ENCODE results near the gene LNX2.

Gene LNX2

DNA sequence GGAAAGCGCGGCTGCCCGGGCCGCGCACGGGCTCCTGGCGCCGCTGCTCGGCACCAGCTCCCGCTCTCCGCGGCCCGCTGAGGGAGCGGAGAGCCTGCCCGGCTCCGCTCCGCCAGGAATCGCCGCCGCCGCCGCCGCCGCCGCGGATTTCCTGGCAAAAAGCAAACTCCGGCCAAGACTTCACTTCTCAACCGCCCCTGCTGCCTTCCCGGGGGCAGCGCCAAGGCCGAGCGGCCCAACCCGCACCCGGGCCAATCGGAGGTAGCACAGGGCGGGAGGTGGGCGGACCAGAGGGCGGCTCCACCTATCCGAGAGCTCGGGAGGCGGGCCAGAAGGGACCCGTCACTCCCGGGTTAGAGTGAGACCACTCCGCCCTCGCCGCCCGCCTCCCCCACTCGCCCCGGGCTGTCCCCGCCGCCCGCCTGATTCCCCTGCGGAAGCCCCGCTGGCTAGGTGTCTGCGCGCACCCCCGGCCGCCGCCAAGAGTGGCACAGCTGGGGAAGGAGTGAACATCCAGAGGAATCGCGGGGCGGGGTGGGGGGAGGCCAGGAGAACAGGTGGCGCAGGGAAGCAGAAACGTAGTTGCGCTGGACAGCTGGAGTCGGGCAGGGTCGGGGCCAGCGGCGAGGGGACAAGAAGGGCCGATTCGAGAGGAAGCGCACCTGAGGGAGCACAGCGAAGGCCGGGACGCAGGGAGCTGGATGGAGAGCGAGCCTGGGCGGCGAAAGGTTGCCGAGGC is at the start of gene LNX2:
LNX2 (minus strand) TSS at position 153 of the 739 bp plus-strand sequence. CDS start 38,826 bp downstream, outside the sequence.
- no peaks in the 10 kb centered on the region for H3K27me3 ChIP-seq (ENCODE audit: low read depth, low read length)
- H3K27ac ChIP-seq (ENCODE audit: low read length): peak within 1 kb of the TSS; percentile 88
- no peaks in the 10 kb centered on the region for H3K9me3 ChIP-seq (ENCODE audit: control insufficient read depth in 1 of 2, low read length in 2 of 2)
- H3K4me1 ChIP-seq (ENCODE audit: control insufficient read depth in 1 of 2, insufficient read depth in 2 of 2, low read length in 2 of 2): peaks cover 11 to 20% of the 10 kb centered on the region in 2 donors
- peaks cover 0 to 7% of the 10 kb centered on the region in 2 donors for H3K36me3 ChIP-seq (ENCODE audit: control insufficient read depth in 1 of 2, insufficient read depth in 2 of 2, low read length in 2 of 2)
- H3K4me3 ChIP-seq (ENCODE audit: low read depth in 1 of 2, low read length in 2 of 2): peak within 1 kb of the TSS; percentile 86 to 88

DNA sequence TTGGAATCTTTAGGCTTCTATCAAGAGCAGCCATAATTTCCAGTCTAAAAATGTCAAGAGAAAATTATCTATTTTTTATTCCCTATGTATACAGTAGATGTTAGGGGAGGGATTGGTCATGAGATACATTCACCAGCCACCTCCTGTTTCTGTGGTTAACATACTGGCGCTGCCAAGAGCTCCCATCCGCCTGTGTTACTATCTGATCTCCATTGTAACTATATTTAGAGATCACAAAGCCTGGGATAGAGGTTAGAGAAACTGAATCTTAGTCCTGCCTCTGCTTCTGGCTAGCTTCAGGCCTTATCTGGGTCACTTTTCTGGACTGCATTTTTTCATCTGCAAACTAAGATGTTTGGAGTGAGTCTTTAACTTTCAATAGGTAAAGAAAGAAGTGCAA is 47.6 kb upstream of the LNX2 start:
- H3K27ac ChIP-seq (ENCODE audit: low read length): no peak overlapping the region

DNA sequence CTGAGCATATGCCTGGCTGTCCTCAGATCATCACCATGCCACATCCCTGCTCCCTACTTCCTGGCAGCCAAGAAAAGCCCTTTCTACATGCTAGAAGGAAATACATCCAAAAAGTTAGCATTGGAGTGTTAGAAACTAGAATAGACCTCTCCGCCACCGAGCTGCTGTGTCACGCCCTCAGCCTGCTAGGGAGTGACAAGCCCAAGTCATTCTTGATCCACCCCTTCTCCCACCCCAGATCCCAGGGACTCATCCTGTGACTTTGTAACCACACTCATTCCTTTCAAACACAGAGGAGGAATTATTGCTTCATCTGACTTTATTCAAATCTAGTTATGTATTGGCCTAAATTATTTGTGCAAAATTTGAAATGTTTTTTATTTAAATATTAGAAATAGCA is 46.6 kb upstream of the LNX2 start:
- no peak overlapping the region for H3K4me3 ChIP-seq (ENCODE audit: low read depth in 1 of 2, low read length in 2 of 2)
- peaks cover 0 to 6% of the 10 kb centered on the region in 2 donors for H3K36me3 ChIP-seq (ENCODE audit: control insufficient read depth in 1 of 2, insufficient read depth in 2 of 2, low read length in 2 of 2)
- no peaks in the 10 kb centered on the region for H3K27me3 ChIP-seq (ENCODE audit: low read depth, low read length)
- no peaks in the 10 kb centered on the region for H3K4me1 ChIP-seq (ENCODE audit: control insufficient read depth in 1 of 2, insufficient read depth in 2 of 2, low read length in 2 of 2)
- H3K9me3 ChIP-seq (ENCODE audit: control insufficient read depth in 1 of 2, low read length in 2 of 2): no peaks in the 10 kb centered on the region
- H3K27ac ChIP-seq (ENCODE audit: low read length): no peak overlapping the region

More for the DNA sequence above, 47.6 kb upstream of the LNX2 start:
- Histone ChIP-seq H3K36me3 (ENCODE audit: control insufficient read depth in 1 of 2, insufficient read depth in 2 of 2, low read length in 2 of 2) (peaks cover 0 to 6% of the 10 kb centered on the region in 2 donors), H3K4me1 (ENCODE audit: control insufficient read depth in 1 of 2, insufficient read depth in 2 of 2, low read length in 2 of 2) (no peaks in the 10 kb centered on the region), H3K4me3 (ENCODE audit: low read depth in 1 of 2, low read length in 2 of 2) (no peak overlapping the region), H3K9me3 (ENCODE audit: control insufficient read depth in 1 of 2, low read length in 2 of 2) (no peaks in the 10 kb centered on the region), H3K27me3 (ENCODE audit: low read depth, low read length) (no peaks in the 10 kb centered on the region)

DNA sequence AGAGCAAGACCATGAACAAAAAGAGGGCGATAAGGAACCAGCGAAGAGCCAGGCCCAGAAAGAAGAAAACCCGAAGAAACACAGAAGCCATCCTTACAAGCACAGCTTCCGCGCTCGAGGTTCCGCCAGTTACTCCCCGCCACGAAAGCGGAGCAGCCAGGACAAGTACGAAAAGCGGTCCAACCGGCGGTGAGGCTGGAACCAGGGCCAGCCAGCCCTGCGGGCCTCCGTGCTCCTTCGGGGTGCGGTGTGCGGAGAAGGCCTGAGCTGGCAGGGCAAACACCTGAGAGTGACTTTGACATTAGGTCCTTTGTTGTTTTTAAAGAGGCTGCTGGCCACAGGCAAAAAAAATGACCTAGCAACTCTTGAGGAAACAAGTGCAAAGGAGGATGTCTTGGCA is 45.4 kb upstream of the LNX2 start:
- H3K4me1 ChIP-seq (ENCODE audit: control insufficient read depth in 1 of 2, insufficient read depth in 2 of 2, low read length in 2 of 2): no peaks in the 10 kb centered on the region
- H3K4me3 ChIP-seq (ENCODE audit: low read depth in 1 of 2, low read length in 2 of 2): no peak overlapping the region
- H3K27ac ChIP-seq (ENCODE audit: low read length): no peak overlapping the region
- no peaks in the 10 kb centered on the region for H3K9me3 ChIP-seq (ENCODE audit: control insufficient read depth in 1 of 2, low read length in 2 of 2)
- no peaks in the 10 kb centered on the region for H3K27me3 ChIP-seq (ENCODE audit: low read depth, low read length)
- peaks cover 0 to 6% of the 10 kb centered on the region in 2 donors for H3K36me3 ChIP-seq (ENCODE audit: control insufficient read depth in 1 of 2, insufficient read depth in 2 of 2, low read length in 2 of 2)

DNA sequence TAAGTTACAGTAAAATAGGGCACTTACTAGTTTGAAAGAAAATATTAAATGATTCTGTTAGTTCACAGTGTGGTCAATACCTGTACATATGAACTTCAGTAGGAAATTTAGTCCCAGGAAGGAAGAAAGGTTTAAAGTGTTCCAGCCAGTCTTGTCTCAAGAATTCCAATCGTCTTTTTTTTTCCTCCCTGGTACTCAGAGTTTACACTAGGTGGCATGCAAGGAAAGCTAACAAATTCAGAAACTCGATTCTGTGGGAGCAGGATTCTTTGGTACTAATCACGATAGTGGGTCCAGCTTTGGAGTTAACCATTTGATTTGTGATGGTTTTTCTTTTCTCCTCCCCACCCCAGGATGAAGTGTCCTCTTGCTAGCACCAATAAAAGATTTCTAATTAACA is 45.0 kb upstream of the LNX2 start:
- Histone ChIP-seq H3K27me3 (ENCODE audit: low read depth, low read length) (no peaks in the 10 kb centered on the region), H3K4me1 (ENCODE audit: control insufficient read depth in 1 of 2, insufficient read depth in 2 of 2, low read length in 2 of 2) (no peaks in the 10 kb centered on the region), H3K27ac (ENCODE audit: low read length) (no peak overlapping the region), H3K36me3 (ENCODE audit: control insufficient read depth in 1 of 2, insufficient read depth in 2 of 2, low read length in 2 of 2) (peaks cover 0 to 6% of the 10 kb centered on the region in 2 donors), H3K9me3 (ENCODE audit: control insufficient read depth in 1 of 2, low read length in 2 of 2) (no peaks in the 10 kb centered on the region), H3K4me3 (ENCODE audit: low read depth in 1 of 2, low read length in 2 of 2) (no peak overlapping the region)

DNA sequence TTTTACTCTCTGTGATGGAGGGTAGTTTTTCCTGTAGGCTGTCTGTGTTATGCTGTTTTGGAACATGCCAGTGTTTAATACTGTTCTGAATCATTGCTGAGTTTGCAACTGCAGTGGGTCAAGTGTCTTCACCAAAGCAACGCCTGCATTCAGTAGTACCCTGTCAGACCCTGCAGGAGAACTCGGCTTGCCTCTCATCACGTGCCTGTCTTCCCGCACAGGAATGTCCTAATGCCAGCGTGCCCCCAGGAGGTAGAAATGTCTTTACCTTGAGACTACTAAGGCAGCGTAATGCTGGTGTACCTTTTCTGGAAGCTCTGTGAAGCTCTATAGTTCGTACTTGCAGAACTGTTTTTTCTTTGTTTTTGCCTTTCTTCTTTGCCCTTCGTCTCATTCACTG is 43.6 kb upstream of the LNX2 start:
- Histone ChIP-seq H3K4me1 (ENCODE audit: control insufficient read depth in 1 of 2, insufficient read depth in 2 of 2, low read length in 2 of 2) (no peaks in the 10 kb centered on the region), H3K36me3 (ENCODE audit: control insufficient read depth in 1 of 2, insufficient read depth in 2 of 2, low read length in 2 of 2) (peaks cover 0 to 6% of the 10 kb centered on the region in 2 donors), H3K9me3 (ENCODE audit: control insufficient read depth in 1 of 2, low read length in 2 of 2) (no peaks in the 10 kb centered on the region), H3K27me3 (ENCODE audit: low read depth, low read length) (no peaks in the 10 kb centered on the region), H3K27ac (ENCODE audit: low read length) (no peak overlapping the region), H3K4me3 (ENCODE audit: low read depth in 1 of 2, low read length in 2 of 2) (no peak overlapping the region)

DNA sequence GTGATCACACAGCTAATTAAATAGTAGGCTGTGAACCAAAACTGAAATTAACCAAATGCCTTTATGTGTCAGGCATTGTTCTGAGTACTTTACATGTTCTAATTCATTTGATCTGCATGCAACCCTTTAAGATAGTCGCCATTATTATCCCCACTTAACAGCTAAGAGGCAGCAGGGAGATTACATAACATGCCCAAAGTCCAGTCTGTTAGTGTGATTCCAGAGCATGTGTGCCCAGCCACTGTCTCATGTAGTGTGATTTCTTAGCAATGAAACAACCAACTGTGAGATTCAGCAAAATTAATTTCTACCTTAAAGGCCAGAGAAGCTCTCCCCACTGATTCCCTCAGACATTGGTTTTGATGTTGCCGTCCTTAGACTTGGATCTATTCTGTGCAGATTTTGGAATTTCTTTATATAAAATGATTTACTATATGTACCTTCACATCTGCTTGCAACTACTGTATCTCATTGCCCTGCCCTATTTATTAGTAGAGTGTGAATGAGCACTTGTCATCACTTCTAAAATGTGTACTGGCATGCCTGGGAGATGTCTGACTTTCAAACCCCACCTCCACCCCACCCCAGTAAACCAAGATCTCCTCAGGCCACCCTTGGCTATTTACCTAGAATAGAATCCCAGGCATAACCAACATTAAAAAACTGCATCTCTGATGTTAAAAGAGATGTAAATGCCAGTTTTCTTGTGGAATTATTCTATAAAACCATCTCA is 42.6 kb upstream of the LNX2 start:
- Histone ChIP-seq H3K9me3 (ENCODE audit: control insufficient read depth in 1 of 2, low read length in 2 of 2) (no peaks in the 10 kb centered on the region), H3K27me3 (ENCODE audit: low read depth, low read length) (no peaks in the 10 kb centered on the region), H3K27ac (ENCODE audit: low read length) (no peak overlapping the region), H3K4me3 (ENCODE audit: low read depth in 1 of 2, low read length in 2 of 2) (no peak overlapping the region), H3K4me1 (ENCODE audit: control insufficient read depth in 1 of 2, insufficient read depth in 2 of 2, low read length in 2 of 2) (no peaks in the 10 kb centered on the region), H3K36me3 (ENCODE audit: control insufficient read depth in 1 of 2, insufficient read depth in 2 of 2, low read length in 2 of 2) (peaks cover 0 to 6% of the 10 kb centered on the region in 2 donors)

DNA sequence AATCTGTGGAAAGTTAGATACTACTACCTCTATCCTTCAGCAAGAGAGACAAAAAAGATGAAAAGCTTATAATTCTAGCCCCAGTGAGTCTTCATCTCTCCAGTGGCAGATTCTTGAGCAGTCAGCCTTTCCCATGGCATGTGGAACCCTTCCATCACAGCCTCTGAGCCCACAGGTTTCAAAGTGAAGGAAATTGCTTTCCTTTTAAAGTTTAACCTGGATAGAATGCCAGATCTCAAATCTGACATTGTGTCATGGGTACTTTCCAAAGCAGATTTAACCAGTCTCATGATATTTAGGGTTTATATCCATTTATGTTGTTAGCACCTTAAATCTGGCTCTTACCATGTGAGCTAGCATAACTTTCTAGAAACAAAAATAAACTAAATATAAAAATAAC is 40.7 kb upstream of the LNX2 start:
- H3K9me3 ChIP-seq (ENCODE audit: control insufficient read depth in 1 of 2, low read length in 2 of 2): no peaks in the 10 kb centered on the region
- peaks cover 0 to 4% of the 10 kb centered on the region in 2 donors for H3K36me3 ChIP-seq (ENCODE audit: control insufficient read depth in 1 of 2, insufficient read depth in 2 of 2, low read length in 2 of 2)
- H3K27me3 ChIP-seq (ENCODE audit: low read depth, low read length): no peaks in the 10 kb centered on the region
- H3K4me3 ChIP-seq (ENCODE audit: low read depth in 1 of 2, low read length in 2 of 2): no peak overlapping the region
- no peaks in the 10 kb centered on the region for H3K4me1 ChIP-seq (ENCODE audit: control insufficient read depth in 1 of 2, insufficient read depth in 2 of 2, low read length in 2 of 2)
- H3K27ac ChIP-seq (ENCODE audit: low read length): no peak overlapping the region

DNA sequence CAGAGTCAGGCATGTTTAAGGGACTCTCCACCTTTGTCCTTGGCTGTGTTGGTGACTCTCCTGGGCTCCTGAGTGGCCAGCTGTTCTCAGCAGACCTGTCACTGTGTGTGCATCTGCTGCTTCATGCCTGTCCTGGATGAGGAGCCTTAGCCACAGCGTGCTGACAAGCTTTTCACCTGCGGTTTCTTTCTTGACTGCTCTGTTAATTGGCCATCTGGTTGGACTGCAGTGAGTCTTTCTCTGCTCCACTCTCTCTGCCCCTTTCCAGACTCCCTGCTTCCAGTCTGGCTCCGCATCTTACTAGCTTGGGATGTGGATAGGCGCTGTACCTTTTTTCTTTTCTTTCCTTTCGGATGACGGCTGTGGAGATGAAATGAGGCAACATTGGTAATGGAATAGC is 40.2 kb upstream of the LNX2 start:
- no peak overlapping the region for H3K4me3 ChIP-seq (ENCODE audit: low read depth in 1 of 2, low read length in 2 of 2)
- H3K4me1 ChIP-seq (ENCODE audit: control insufficient read depth in 1 of 2, insufficient read depth in 2 of 2, low read length in 2 of 2): no peaks in the 10 kb centered on the region
- H3K27ac ChIP-seq (ENCODE audit: low read length): no peak overlapping the region
- no peaks in the 10 kb centered on the region for H3K36me3 ChIP-seq (ENCODE audit: control insufficient read depth in 1 of 2, insufficient read depth in 2 of 2, low read length in 2 of 2)
- H3K9me3 ChIP-seq (ENCODE audit: control insufficient read depth in 1 of 2, low read length in 2 of 2): no peaks in the 10 kb centered on the region
- no peaks in the 10 kb centered on the region for H3K27me3 ChIP-seq (ENCODE audit: low read depth, low read length)

DNA sequence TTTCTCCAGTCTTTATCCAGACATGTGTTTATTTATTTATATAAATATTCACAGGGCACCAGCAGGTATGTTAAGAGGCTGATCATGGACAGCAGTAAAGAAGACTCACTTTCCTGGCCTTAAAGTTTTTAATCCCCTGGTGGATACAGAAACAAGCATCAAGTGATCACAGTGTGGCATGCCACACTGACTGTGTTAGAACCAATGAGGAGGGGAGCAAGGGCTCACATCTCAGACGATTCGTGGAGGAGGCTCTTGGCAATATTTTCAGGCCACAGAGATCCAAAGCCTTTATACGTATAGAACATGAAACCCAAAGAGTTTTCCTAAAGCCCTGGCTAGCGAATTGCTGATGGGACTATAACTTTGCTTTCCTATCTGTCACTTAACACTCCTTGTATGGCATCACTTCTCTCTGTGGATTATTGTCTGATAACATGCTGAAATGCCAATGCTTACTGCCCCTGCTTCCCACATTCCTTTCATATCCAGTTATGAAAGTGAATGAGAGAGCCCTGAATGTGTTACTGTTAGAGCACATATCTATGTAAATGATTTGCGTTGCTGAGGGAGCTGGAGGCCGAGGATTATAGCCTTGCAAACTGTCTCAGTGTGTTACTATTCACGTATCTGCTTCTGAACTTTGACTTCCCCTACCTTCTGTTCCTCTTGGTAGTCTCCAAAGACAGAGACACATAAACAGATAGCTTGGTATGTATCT is 39.0 kb upstream of the LNX2 start:
- H3K27ac ChIP-seq (ENCODE audit: low read length): no peak overlapping the region
- H3K36me3 ChIP-seq (ENCODE audit: control insufficient read depth in 1 of 2, insufficient read depth in 2 of 2, low read length in 2 of 2): no peaks in the 10 kb centered on the region
- no peaks in the 10 kb centered on the region for H3K4me1 ChIP-seq (ENCODE audit: control insufficient read depth in 1 of 2, insufficient read depth in 2 of 2, low read length in 2 of 2)
- H3K4me3 ChIP-seq (ENCODE audit: low read depth in 1 of 2, low read length in 2 of 2): no peak overlapping the region
- no peaks in the 10 kb centered on the region for H3K27me3 ChIP-seq (ENCODE audit: low read depth, low read length)
- H3K9me3 ChIP-seq (ENCODE audit: control insufficient read depth in 1 of 2, low read length in 2 of 2): no peaks in the 10 kb centered on the region

DNA sequence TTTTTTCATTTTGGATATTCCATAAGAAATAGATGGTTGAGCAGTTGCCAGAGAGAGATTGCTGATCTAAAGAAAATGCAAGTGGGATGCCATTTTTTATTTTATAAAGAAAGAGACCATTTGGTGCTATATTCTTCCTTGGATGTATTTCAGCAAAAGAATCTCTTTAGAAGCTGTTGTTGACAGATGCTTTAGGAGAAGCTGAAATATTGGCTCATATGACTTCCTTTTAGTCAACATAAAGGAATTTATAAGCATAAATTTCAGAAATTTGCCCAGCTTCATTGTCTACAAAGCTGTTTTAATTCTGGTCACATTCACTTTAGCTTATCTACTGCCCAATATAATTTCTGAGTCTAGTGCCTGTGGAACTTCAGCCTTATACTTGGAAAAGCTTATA is 38.2 kb upstream of the LNX2 start:
- H3K9me3 ChIP-seq (ENCODE audit: control insufficient read depth in 1 of 2, low read length in 2 of 2): no peaks in the 10 kb centered on the region
- H3K36me3 ChIP-seq (ENCODE audit: control insufficient read depth in 1 of 2, insufficient read depth in 2 of 2, low read length in 2 of 2): no peaks in the 10 kb centered on the region
- no peaks in the 10 kb centered on the region for H3K4me1 ChIP-seq (ENCODE audit: control insufficient read depth in 1 of 2, insufficient read depth in 2 of 2, low read length in 2 of 2)
- no peak overlapping the region for H3K4me3 ChIP-seq (ENCODE audit: low read depth in 1 of 2, low read length in 2 of 2)
- H3K27me3 ChIP-seq (ENCODE audit: low read depth, low read length): no peaks in the 10 kb centered on the region
- H3K27ac ChIP-seq (ENCODE audit: low read length): no peak overlapping the region

Data from muscle layer of duodenum (tissue), 2 donors.